ENCODE measurements around the gene IGIP. TPM values are rescaled to one million over a fixed set of nuclear protein-coding genes. Genes with fewer than 3 reads are reported as not detected.

Gene IGIP
- total RNA-seq (2022; extraction: Qiagen RNA extraction) = 0.72 to 1.0 TPM (median 0.89 TPM) in 5 replicates

GRCh38 chr5:140125637-140126036 is at the start of gene IGIP:
IGIP (plus strand) TSS chr5:140125937; CDS start chr5:140128477, 2,540 bp downstream.

GRCh38 chr5:140113699-140114263 is 12.0 kb upstream of the IGIP start, which contains the start of gene PURA:
PURA (plus strand) TSS chr5:140114109; CDS start chr5:140114182, 73 bp downstream.

DNA sequence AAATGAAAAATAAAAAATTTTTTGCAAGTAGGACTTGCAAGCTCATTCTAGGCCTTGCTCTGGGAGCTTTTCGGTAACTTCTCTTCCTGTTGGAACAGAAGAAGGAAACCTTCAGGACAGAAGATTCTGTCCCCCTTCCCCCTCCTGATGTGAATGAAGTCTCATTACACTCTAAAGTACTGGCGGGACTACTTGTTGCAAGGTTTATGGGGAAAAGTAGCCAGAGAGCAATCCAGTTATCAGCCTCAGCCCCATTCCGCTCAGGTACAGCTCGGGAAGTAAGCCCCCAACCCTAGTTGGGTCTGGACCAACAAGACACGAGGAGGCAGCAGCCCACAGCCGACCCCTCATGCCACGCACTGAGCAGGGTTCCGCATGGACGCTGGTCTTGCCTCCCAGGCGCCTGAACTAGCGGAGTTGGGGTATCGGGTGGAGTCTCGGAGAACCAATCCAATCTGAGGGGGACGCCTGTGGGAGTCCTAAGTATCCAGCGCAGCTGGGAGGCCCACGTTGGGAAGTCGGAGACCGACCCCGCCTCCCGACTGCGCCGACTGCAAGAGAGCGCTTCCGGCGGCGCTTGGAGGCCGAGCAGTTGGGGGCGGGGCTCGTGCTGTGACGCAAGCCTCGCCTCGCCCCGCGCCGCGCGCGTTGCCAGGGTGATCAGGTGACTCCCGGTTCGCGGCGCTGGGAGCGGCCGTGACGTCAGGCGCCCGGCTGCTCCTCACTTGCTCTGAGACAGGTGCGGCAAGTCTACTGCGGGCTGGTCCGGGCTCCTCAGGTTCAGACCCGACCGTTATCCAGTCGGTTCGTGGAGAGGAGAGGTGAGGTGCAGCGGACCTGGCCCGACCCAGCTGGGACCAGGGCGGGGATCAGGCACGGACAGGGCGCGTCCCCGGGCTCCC is 49.0 kb downstream of the IGIP start, which contains the start of gene CYSTM1:
Gene CYSTM1, plus strand, starts transcription at position 724 of the 902 bp plus-strand sequence. CDS start 19,278 bp downstream, outside the sequence.

Other genes starting within 250 kb of the IGIP start
- gene NRG2, start 82.6 kb upstream of the IGIP start, total RNA-seq (2022; extraction: Qiagen RNA extraction) = 1.8 to 2.5 TPM (median 2.1 TPM) in 5 replicates
- 4.8 to 6.5 TPM (median 5.3 TPM) in 5 replicates for gene PURA, start 11.8 kb upstream of the IGIP start, total RNA-seq (2022; extraction: Qiagen RNA extraction)
- 160 to 243 TPM (median 182 TPM) in 5 replicates for gene CYSTM1, start 49.3 kb downstream of the IGIP start, total RNA-seq (2022; extraction: Qiagen RNA extraction)
- 86.1 to 120 TPM (median 90.6 TPM) in 5 replicates for gene PFDN1, start 177.2 kb downstream of the IGIP start, total RNA-seq (2022; extraction: Qiagen RNA extraction)
- 5.7 to 7.7 TPM (median 6.5 TPM) in 5 replicates for gene HBEGF, start 220.7 kb downstream of the IGIP start, total RNA-seq (2022; extraction: Qiagen RNA extraction)
- 0.02 to 0.03 TPM in 2 of 5 replicates, not detected in the others for gene SLC4A9, start 234.3 kb downstream of the IGIP start, total RNA-seq (2022; extraction: Qiagen RNA extraction)

All from A549 treated with AZD2906 at 1 μM for 4 hours (cell line).